SU-DHL-6 (cell line): ENCODE measurements around the gene FOXO4.

Experiments
- H2AFZ ChIP-seq: fragments of 200-600 bp; sonication (generic); 2 replicates; pipeline ENCODE4 v1.6.1; 2014; ENCODE audit warnings: low read depth, mild to moderate bottlenecking, moderate library complexity, mixed read lengths, antibody characterized with exemption, low read length; ENCODE audit not compliant: severe bottlenecking
- H3F3A ChIP-seq: fragments of 200-600 bp; shearing (Covaris generic); 2 replicates; pipeline ENCODE4 v1.6.0; 2016; ENCODE audit warnings: antibody characterized with exemption, mild to moderate bottlenecking; ENCODE audit not compliant: insufficient read depth
- H3K27ac ChIP-seq: fragments of 200-600 bp; sonication (generic); 2 replicates; pipeline ENCODE4 v1.5.1; 2016; ENCODE audit warnings: low read depth, mild to moderate bottlenecking, low read length, moderate library complexity, mixed read lengths
- H3K27me3 ChIP-seq: fragments of 200-600 bp; sonication (generic), shearing (Covaris generic); 2 replicates; pipeline ENCODE4 v1.6.0; 2014; ENCODE audit warnings: mild to moderate bottlenecking, low read length
- H3K36me3 ChIP-seq: fragments of 200-600 bp; sonication (generic); 2 replicates; pipeline ENCODE4 v1.6.1; 2014; ENCODE audit warnings: mild to moderate bottlenecking, low read length, mixed read lengths
- H3K4me2 ChIP-seq: fragments of 300-600, 200-600 bp; shearing (Covaris generic), sonication (generic); 2 replicates; pipeline ENCODE4 v1.6.0; 2014; ENCODE audit warnings: low read length, low read depth, mild to moderate bottlenecking; ENCODE audit not compliant: poor library complexity, severe bottlenecking
- H3K4me3 ChIP-seq: fragments of 200-600 bp; sonication (generic); 2 replicates; pipeline ENCODE4 v1.5.1; 2014; ENCODE audit warnings: antibody characterized with exemption, low read length, mild to moderate bottlenecking, mixed read lengths; ENCODE audit not compliant: insufficient read depth, poor library complexity, severe bottlenecking
- H3K79me2 ChIP-seq: fragments of 200-600 bp; sonication (generic); 2 replicates; pipeline ENCODE4 v1.6.1; 2014; ENCODE audit warnings: mild to moderate bottlenecking, low read length, moderate library complexity; ENCODE audit not compliant: insufficient read depth
- H3K9ac ChIP-seq: fragments of 200-600 bp; sonication (generic); 2 replicates; pipeline ENCODE4 v1.7.0; 2014; ENCODE audit warnings: mild to moderate bottlenecking, low read length
- H3K9me2 ChIP-seq: fragments of 200-600 bp; sonication (generic); replicated peaks from 2 replicates; pipeline ENCODE4 v1.6.1; 2014; ENCODE audit warnings: low read length; ENCODE audit not compliant: insufficient read depth
- H3K9me3 ChIP-seq: fragments of 200-600 bp; sonication (generic); 2 replicates; pipeline ENCODE4 v1.6.1; 2014; ENCODE audit warnings: low read length, mixed read lengths; ENCODE audit not compliant: insufficient read depth
- H4K20me1 ChIP-seq: fragments of 200-600 bp; sonication (generic); 2 replicates; pipeline ENCODE4 v1.6.1; 2014; ENCODE audit warnings: low read depth, mild to moderate bottlenecking, antibody characterized with exemption, low read length, moderate library complexity, mixed read lengths
- CTCF ChIP-seq: fragments of 200-600 bp; sonication (generic); IDR thresholded peaks from one replicate; pipeline ENCODE4 v1.5.1; 2017; ENCODE audit warnings: antibody characterized with exemption, mild to moderate bottlenecking, low read length, moderate library complexity; ENCODE audit not compliant: insufficient read depth, poor library complexity, severe bottlenecking
- EZH2phosphoT487 ChIP-seq: fragments of 200-600 bp; sonication (generic), shearing (Covaris generic); conservative IDR thresholded peaks from 2 replicates; pipeline ENCODE4 v1.6.1; 2018; ENCODE audit warnings: mild to moderate bottlenecking, antibody characterized with exemption, low read length, moderate library complexity, mixed read lengths

The FOXO4 gene

GRCh38 chrX:71085900-71086299, 9.8 kb upstream of the FOXO4 start:
- H3K4me2 ChIP-seq, result no peak overlapping the region
- no peaks in the 10 kb centered on the region for H3K9me2 ChIP-seq
- H3K36me3 ChIP-seq, result no peaks in the 10 kb centered on the region
- no peak overlapping the region for H3K9ac ChIP-seq
- TF ChIP-seq EZH2phosphoT487 (no peak), CTCF (no peak)
- no peaks in the 10 kb centered on the region for H4K20me1 ChIP-seq
- H3F3A ChIP-seq, result no peaks in the 10 kb centered on the region
- H3K4me3 ChIP-seq, result no peak overlapping the region
- no peaks in the 10 kb centered on the region for H3K27me3 ChIP-seq
- no peak overlapping the region for H2AFZ ChIP-seq
- no peak overlapping the region for H3K27ac ChIP-seq
- no peaks in the 10 kb centered on the region for H3K9me3 ChIP-seq
- H3K79me2 ChIP-seq, result no peaks in the 10 kb centered on the region

DNA sequence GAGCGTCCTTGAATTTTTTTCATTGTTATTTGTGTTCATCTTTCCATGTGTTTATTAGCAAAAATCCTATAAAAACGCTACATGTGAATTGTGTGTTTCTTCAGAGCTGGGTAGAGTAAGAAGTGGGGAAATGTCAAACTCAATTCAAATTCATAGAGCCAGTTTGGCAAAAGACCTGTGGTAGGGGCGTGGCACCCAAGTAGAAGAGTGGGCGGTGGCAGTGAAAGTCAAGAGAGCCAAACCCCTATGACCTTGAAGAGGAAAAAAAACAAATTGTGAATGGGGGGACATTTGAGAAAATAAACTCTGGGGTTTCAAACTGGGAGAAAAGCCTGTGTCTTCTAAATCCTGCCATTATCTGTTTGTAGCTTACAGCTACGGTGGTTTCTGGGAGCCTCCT, 4.4 kb upstream of the FOXO4 start:
- Histone ChIP-seq H3K79me2 (no peaks in the 10 kb centered on the region), H3K9me2 (no peaks in the 10 kb centered on the region), H3F3A (no peaks in the 10 kb centered on the region), H4K20me1 (no peaks in the 10 kb centered on the region), H3K27ac (no peak overlapping the region), H2AFZ (no peak overlapping the region), H3K4me3 (no peak overlapping the region), H3K27me3 (no peaks in the 10 kb centered on the region), H3K36me3 (no peaks in the 10 kb centered on the region), H3K9ac (no peak overlapping the region), H3K4me2 (no peak overlapping the region), H3K9me3 (no peaks in the 10 kb centered on the region)
- no peak for TF ChIP-seq CTCF
- no peak for TF ChIP-seq EZH2phosphoT487

GRCh38 chrX:71095033-71095432, 618 bp upstream of the FOXO4 start:
- no peaks in the 10 kb centered on the region for H3K79me2 ChIP-seq
- H2AFZ ChIP-seq, result peak overlapping the region; percentile 51
- H3K9ac ChIP-seq, result peak overlapping the region; percentile 59
- no peaks in the 10 kb centered on the region for H3K9me3 ChIP-seq
- peak overlapping the region; percentile 82 for H3K4me2 ChIP-seq
- no peaks in the 10 kb centered on the region for H4K20me1 ChIP-seq
- no peak overlapping the region for H3K27ac ChIP-seq
- no peaks in the 10 kb centered on the region for H3K27me3 ChIP-seq
- H3K9me2 ChIP-seq, result no peaks in the 10 kb centered on the region
- H3K4me3 ChIP-seq, result peak overlapping the region; percentile 67
- TF ChIP-seq EZH2phosphoT487 (no peak), CTCF (no peak)
- no peaks in the 10 kb centered on the region for H3K36me3 ChIP-seq
- H3F3A ChIP-seq, result no peaks in the 10 kb centered on the region
